Stimulated activated CD4-positive, alpha-beta T cell treated with anti-CD3 and anti-CD28 coated beads, TNF-alpha, amount 100 ng/mL, for 24 hours (primary cell): Measurements from ENCODE around the gene PTS.
"Not testable (repeated sequence)": the region's sequence is repeated elsewhere in the genome, so short reads cannot be mapped to it uniquely, and the experiment has no call there.

Experiments used
- DNase-seq, 3 experiments: peaks; one replicate each; pipeline ENCODE4 v3.0.0-alpha.2; 2020; ENCODE audit warnings: low read depth in 3 of 3

The PTS gene

GRCh38 chr11:112226062-112226830, at the start of gene PTS:
Gene PTS (plus strand): TSS chr11:112226428. CDS start chr11:112226444, 16 bp downstream.
- peak; percentile 60 to 80 (median 68) for DNase-seq

- no peak for DNase-seq
Observed at GRCh38 chr11:112177589-112177988, 48.6 kb upstream of the PTS start.

GRCh38 chr11:112178428-112178827, 47.8 kb upstream of the PTS start:
- no peak for DNase-seq

- no peak for DNase-seq
Observed at GRCh38 chr11:112178936-112179335, 47.3 kb upstream of the PTS start.

- DNase-seq = no peak
Observed at GRCh38 chr11:112179601-112180000, 46.6 kb upstream of the PTS start.

GRCh38 chr11:112182867-112183266, 43.4 kb upstream of the PTS start:
- DNase-seq = no peak

- DNase-seq = no peak
Observed at GRCh38 chr11:112185883-112186282, 40.3 kb upstream of the PTS start.

GRCh38 chr11:112186304-112186703, 39.9 kb upstream of the PTS start:
- DNase-seq = no peak

GRCh38 chr11:112195113-112195512, 31.1 kb upstream of the PTS start:
- DNase-seq = not testable (repeated sequence)

GRCh38 chr11:112195951-112196351, 30.3 kb upstream of the PTS start:
- no peak for DNase-seq

- DNase-seq = no peak
Observed at GRCh38 chr11:112196519-112197087, 29.6 kb upstream of the PTS start.

- not testable (repeated sequence) for DNase-seq
Observed at GRCh38 chr11:112199101-112199500, 27.1 kb upstream of the PTS start.

- DNase-seq = no peak
Observed at GRCh38 chr11:112200252-112200651, 26.0 kb upstream of the PTS start.

- no peak for DNase-seq
Observed at GRCh38 chr11:112206071-112206470, 20.2 kb upstream of the PTS start.

GRCh38 chr11:112210890-112211289, 15.3 kb upstream of the PTS start:
- DNase-seq = no peak

GRCh38 chr11:112211536-112211935, 14.7 kb upstream of the PTS start:
- DNase-seq = no peak

GRCh38 chr11:112212290-112212689, 13.9 kb upstream of the PTS start:
- DNase-seq = no peak

GRCh38 chr11:112212710-112213109, 13.5 kb upstream of the PTS start:
- no peak for DNase-seq

- DNase-seq = no peak
Observed at GRCh38 chr11:112213753-112214152, 12.5 kb upstream of the PTS start.

GRCh38 chr11:112215621-112216020, 10.6 kb upstream of the PTS start:
- DNase-seq = no peak

GRCh38 chr11:112216561-112217105, 9.6 kb upstream of the PTS start:
- DNase-seq = no peak

- DNase-seq = peak in 1 of 3 experiments; percentile 34
Observed at GRCh38 chr11:112219476-112220232, 6.6 kb upstream of the PTS start.
